ENCODE results near the gene DOP1B. TPM values are rescaled to one million over a fixed set of nuclear protein-coding genes. Genes with fewer than 3 reads are reported as not detected.

Gene DOP1B
- total and polyA plus RNA-seq, 2 of the 4 experiments (the other 2 are of a cell fraction): 8.8 to 13.0 TPM

GRCh38 chr21:36159356-36159921, 2.8 kb downstream of the DOP1B start:
- H3K14ac ChIP-seq (replicated peaks; ENCODE audit: low read depth, low read length): no peak overlapping the region
- DNase-seq: no peak
- H3K36me3 ChIP-seq (ENCODE audit: control insufficient read depth, insufficient read depth, low read length): no peaks in the 10 kb centered on the region
- H2AK9ac ChIP-seq (replicated peaks; ENCODE audit: low read depth, low read length, poor library complexity): no peak overlapping the region
- no peak overlapping the region for H2AFZ ChIP-seq (replicated peaks; ENCODE audit: low read length, poor library complexity)
- no peak overlapping the region for H3K4ac ChIP-seq (ENCODE audit: low read depth, low read length)
- H2BK20ac ChIP-seq (ENCODE audit: low read depth, low read length): no peak overlapping the region; the same call in 1 of the 2 replicates
- dilution Hi-C loops (cut with HindIII; ENCODE audit: low sequenced_read_pairs, unreplicated experiment): no loop called here
- no peak overlapping the region for H4K8ac ChIP-seq (ENCODE audit: low read depth in 2 of 2, low read length in 2 of 2)
- no peak overlapping the region for H4K91ac ChIP-seq (ENCODE audit: insufficient read depth, low read depth, low read length)
- POLR2A ChIA-PET (ENCODE audit: unreplicated experiment): no interaction called here
- no peak overlapping the region for H4K5ac ChIP-seq (ENCODE audit: low read depth, low read length)
- ATAC-seq (ENCODE audit: low read depth): no peak
- H3K4me1 ChIP-seq (ENCODE audit: control insufficient read depth, insufficient read depth, low read length): peaks cover 7% of the 10 kb centered on the region
- no TSS peak for BruUV-seq (replicated peaks)
- intact Hi-C loops (cut with micrococcal nuclease): loop anchor here (5.0 kb wide), 2 partner anchors 48 to 173 kb away; no protein-coding TSS in a partner anchor
- no peak overlapping the region for H3K9ac ChIP-seq (ENCODE audit: low read depth, low read length)
- no peak overlapping the region for H2BK120ac ChIP-seq (ENCODE audit: low read depth, low read length)
- TF ChIP-seq USF2 (IDR thresholded peaks at IDR 0.05; ENCODE audit: low read depth, low read length) (no peak), CEBPB (IDR thresholded peaks at IDR 0.05; ENCODE audit: low read depth, low read length) (0 out of 2 replicates have a peak, but pooled peaks have one; percentile 4)
- CTCF ChIA-PET: no interaction called here
- H3K9me1 ChIP-seq (ENCODE audit: insufficient read depth, low read length): peaks cover 13% of the 10 kb centered on the region
- H3K56ac ChIP-seq (ENCODE audit: extremely low read depth, insufficient read depth, low read length): no peak overlapping the region
- H2BK15ac ChIP-seq (ENCODE audit: low read depth, low read length): no peak overlapping the region
- 98% methylated on average over 6 of the region's 13 CpGs; no CpG with 5 or more reads in 1 of the 2 experiments for WGBS, 2 experiments (ENCODE audit: extremely low coverage in 2 of 2, insufficient read length in 1 of 2)
- no peaks in the 10 kb centered on the region for H3K27me3 ChIP-seq (ENCODE audit: control insufficient read depth, insufficient read depth, low read length)
- no peaks in the 10 kb centered on the region; the same call in 1 of the 2 replicates for H4K20me1 ChIP-seq (ENCODE audit: insufficient read depth, low read length)
- H2BK5ac ChIP-seq (ENCODE audit: low read depth, low read length, poor library complexity, severe bottlenecking): no peak overlapping the region
- H3K27ac ChIP-seq (ENCODE audit: insufficient read depth, low read length): no peak overlapping the region
- H3K79me1 ChIP-seq (ENCODE audit: low read depth in 1 of 2, low read length in 2 of 2): peaks cover 40 to 60% of the 10 kb centered on the region in 2 experiments
- H2AK5ac ChIP-seq (ENCODE audit: low read depth, low read length): no peak overlapping the region
- in situ Hi-C loops (cut with MboI; ENCODE audit: low sequenced_read_pairs): loop anchor here (10.0 kb wide), 1 partner anchor 45 kb away; no protein-coding TSS in a partner anchor
- no peak overlapping the region for H3K18ac ChIP-seq (ENCODE audit: low read depth, low read length)
- no peak overlapping the region; the same call in 1 of the 2 replicates for H3K23ac ChIP-seq (ENCODE audit: low read depth, low read length)
- H3K4me2 ChIP-seq (ENCODE audit: low read depth, low read length): no peak overlapping the region
- no peak overlapping the region for H3K4me3 ChIP-seq (ENCODE audit: insufficient read depth, low read depth, low read length)
- H3K9me3 ChIP-seq (ENCODE audit: control insufficient read depth, insufficient read depth, low read length): no peaks in the 10 kb centered on the region

All from IMR-90 (cell line).